Naive thymus-derived CD4-positive, alpha-beta T cell (primary cell): ENCODE measurements around the gene OVCA2. TPM values are rescaled to one million over a fixed set of nuclear protein-coding genes. Genes with fewer than 3 reads are reported as not detected.

Experiments
- ATAC-seq: fragments of 150-1000 bp; cut with Tn5 transposase; 2 replicates; pipeline ENCODE4 v1.10.0; 2021; ENCODE audit warnings: mild to moderate bottlenecking, moderate library complexity
- CTCF ChIA-PET: fragments of 350-600 bp; sonication (Branson Sonifier 250); formaldehyde crosslinking; loops from one replicate; lab custom pipeline; 2021; ENCODE audit warnings: antibody characterized with exemption; lab: Charles Lee
- POLR2A ChIA-PET: fragments of 350-600 bp; sonication (Branson Sonifier 250); formaldehyde crosslinking; loops from one replicate; lab custom pipeline; 2021; ENCODE audit warnings: antibody characterized with exemption, inconsistent platforms; lab: Charles Lee
- DNase-seq, 9 donors: peaks; one replicate each; pipeline versions ENCODE4 v3.0.0 to v3.0.0-alpha.2; 2020 to 2022; ENCODE audit warnings: mixed read lengths in 1 of 9
- H3K27ac ChIP-seq: one replicate; pipeline ENCODE4 v1.7.0; 2013; ENCODE audit warnings: mild to moderate bottlenecking, low read depth, low read length, moderate library complexity
- H3K27me3 ChIP-seq, 2 donors: one replicate each; pipeline ENCODE4 v1.7.0; 2013; ENCODE audit warnings: low read length in 2 of 2, mild to moderate bottlenecking in 2 of 2, moderate library complexity in 2 of 2; ENCODE audit not compliant: control insufficient read depth in 2 of 2, insufficient read depth in 2 of 2
- H3K36me3 ChIP-seq, 3 experiments: 1 replicate in 2 of 3; 2 replicates in 1 of 3; pipeline ENCODE4 v1.7.0; 2013; ENCODE audit warnings: low read length in 3 of 3, mild to moderate bottlenecking in 3 of 3, moderate library complexity in 1 of 3; ENCODE audit not compliant: insufficient read depth in 3 of 3, control insufficient read depth in 2 of 3
- H3K4me1 ChIP-seq, 2 donors: one replicate each; pipeline ENCODE4 v1.7.0; 2013; ENCODE audit warnings: low read length in 2 of 2, mild to moderate bottlenecking in 2 of 2, moderate library complexity in 1 of 2; ENCODE audit not compliant: control insufficient read depth in 2 of 2, insufficient read depth in 2 of 2
- H3K4me3 ChIP-seq: 2 replicates; pipeline ENCODE4 v1.7.0; 2013; ENCODE audit warnings: mild to moderate bottlenecking, low read length
- H3K9me3 ChIP-seq, 3 experiments: 1 replicate in 2 of 3; 2 replicates in 1 of 3; pipeline ENCODE4 v1.7.0; 2013; ENCODE audit warnings: low read length in 3 of 3; ENCODE audit not compliant: control insufficient read depth in 2 of 3
- H3K27ac Mint-ChIP-seq, 9 donors: one replicate each; pipeline ENCODE4 v1.8.0; 2020 to 2022; ENCODE audit warnings: mixed read lengths in 9 of 9, mild to moderate bottlenecking in 8 of 9, moderate library complexity in 5 of 9, inconsistent platforms in 2 of 9
- H3K27me3 Mint-ChIP-seq, 5 donors: one replicate each; pipeline ENCODE4 v1.8.0; 2021 to 2022; ENCODE audit warnings: mixed read lengths in 5 of 5, mild to moderate bottlenecking in 1 of 5
- H3K36me3 Mint-ChIP-seq, 5 donors: one replicate each; pipeline ENCODE4 v1.8.0; 2020 to 2022; ENCODE audit warnings: mixed read lengths in 5 of 5, mild to moderate bottlenecking in 3 of 5, inconsistent platforms in 1 of 5
- H3K4me1 Mint-ChIP-seq, 7 donors: one replicate each; pipeline ENCODE4 v1.8.0; 2020 to 2022; ENCODE audit warnings: mixed read lengths in 7 of 7, mild to moderate bottlenecking in 3 of 7, inconsistent platforms in 1 of 7
- H3K4me3 Mint-ChIP-seq, 10 donors: one replicate each; pipeline ENCODE4 v1.8.0; 2020 to 2022; ENCODE audit warnings: mild to moderate bottlenecking in 10 of 10, mixed read lengths in 10 of 10, moderate library complexity in 6 of 10, inconsistent platforms in 2 of 10
- H3K9me3 Mint-ChIP-seq, 11 donors: one replicate each; pipeline ENCODE4 v1.8.0; 2020 to 2022; ENCODE audit warnings: mixed read lengths in 11 of 11, mild to moderate bottlenecking in 4 of 11, inconsistent platforms in 1 of 11, moderate library complexity in 1 of 11
- intact Hi-C, 2 donors: fragments of 100-400 bp; cut with micrococcal nuclease; formaldehyde crosslinking; loops; one replicate each; pipeline ENCODE4 v1.15.1; 2023
- polyA plus RNA-seq, 2 donors: library from polyadenylated mRNA; unstranded; fragments of 300-500 nt; fragmentation: Illumina TruSeq; gene quantifications; one replicate each; pipeline ENCODE4 v1.2.3, GENCODE V29; 2021
- total RNA-seq, 6 experiments: library from RNA in 5 of 6; stranded (reverse) in 5 of 6; gene quantifications; 1 replicate in 5 of 6; 2 replicates in 1 of 6; pipeline ENCODE4 v1.2.3 and lab custom pipeline; 2021 to 2026

Gene OVCA2
- total and polyA plus RNA-seq, 7 experiments from 2014 or later = 24.5 to 65.5 (median 34.0) TPM

DNA sequence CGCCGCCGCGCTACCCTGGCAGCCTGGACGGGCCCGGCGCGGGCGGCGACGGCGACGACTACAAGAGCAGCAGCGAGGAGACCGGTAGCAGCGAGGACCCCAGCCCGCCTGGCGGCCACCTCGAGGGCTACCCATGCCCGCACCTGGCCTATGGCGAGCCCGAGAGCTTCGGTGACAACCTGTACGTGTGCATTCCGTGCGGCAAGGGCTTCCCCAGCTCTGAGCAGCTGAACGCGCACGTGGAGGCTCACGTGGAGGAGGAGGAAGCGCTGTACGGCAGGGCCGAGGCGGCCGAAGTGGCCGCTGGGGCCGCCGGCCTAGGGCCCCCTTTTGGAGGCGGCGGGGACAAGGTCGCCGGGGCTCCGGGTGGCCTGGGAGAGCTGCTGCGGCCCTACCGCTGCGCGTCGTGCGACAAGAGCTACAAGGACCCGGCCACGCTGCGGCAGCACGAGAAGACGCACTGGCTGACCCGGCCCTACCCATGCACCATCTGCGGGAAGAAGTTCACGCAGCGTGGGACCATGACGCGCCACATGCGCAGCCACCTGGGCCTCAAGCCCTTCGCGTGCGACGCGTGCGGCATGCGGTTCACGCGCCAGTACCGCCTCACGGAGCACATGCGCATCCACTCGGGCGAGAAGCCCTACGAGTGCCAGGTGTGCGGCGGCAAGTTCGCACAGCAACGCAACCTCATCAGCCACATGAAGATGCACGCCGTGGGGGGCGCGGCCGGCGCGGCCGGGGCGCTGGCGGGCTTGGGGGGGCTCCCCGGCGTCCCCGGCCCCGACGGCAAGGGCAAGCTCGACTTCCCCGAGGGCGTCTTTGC, 16.2 kb downstream of the OVCA2 start:
- Mint-ChIP-seq H3K9me3 (no peaks in the 10 kb centered on the region), H3K27me3 (peaks cover 3 to 10% (median 5%) of the 10 kb centered on the region in 5 donors), H3K4me3 (peak overlapping the region in 4 of 10 donors; percentile 37 to 80 (median 48)), H3K4me1 (peaks cover 0 to 41% (median 14%) of the 10 kb centered on the region in 7 donors), H3K27ac (peak overlapping the region in 1 of 9 donors; percentile 73), H3K36me3 (peaks cover 0 to 28% (median 19%) of the 10 kb centered on the region in 5 donors)
- intact Hi-C loops = loop anchor here (1.0 to 2.0 kb wide), 4 partner anchors 15 to 208 kb away; partner anchors contain the start of gene OVCA2 (in 1 of the 2)
- Histone ChIP-seq H3K9me3 (no peaks in the 10 kb centered on the region), H3K27ac (no peak overlapping the region), H3K27me3 (no peaks in the 10 kb centered on the region), H3K36me3 (peaks cover 0 to 27% (median 0%) of the 10 kb centered on the region in 3 experiments), H3K4me1 (peaks cover 16 to 29% of the 10 kb centered on the region in 2 donors), H3K4me3 (no peak overlapping the region)
- ChIA-PET CTCF (interaction anchor here (0.5 to 4.4 kb wide), 11 partner anchors 30 to 374 kb away, joined by 3 to 31 read pairs (median 4); partner anchors contain the start of gene TSR1), POLR2A (interaction anchor here (0.6 to 2.3 kb wide), 5 partner anchors 157 to 244 kb away, joined by 3 to 10 read pairs (median 3); partner anchors contain the start of genes RPA1 and SMYD4)
- DNase-seq (peak in 3 of 9 donors; percentile 16 to 51 (median 44)), ATAC-seq (no peak)

- intact Hi-C loops = loop anchor here in 1 of 2 donors (1.0 kb wide), 2 partner anchors 185 to 207 kb away; no protein-coding TSS in a partner anchor
- H3K27me3 Mint-ChIP-seq = peaks cover 0 to 8% (median 5%) of the 10 kb centered on the region in 5 donors
- ChIA-PET POLR2A (interaction anchor here (0.6 to 2.1 kb wide), 2 partner anchors 156 to 208 kb away, joined by 3 to 7 read pairs; no protein-coding TSS in a partner anchor), CTCF (interaction anchor here (0.5 to 4.4 kb wide), 10 partner anchors 29 to 375 kb away, joined by 3 to 31 read pairs (median 5); partner anchors contain the start of gene TSR1)
- peak overlapping the region in 5 of 10 donors; percentile 27 to 81 (median 42) for H3K4me3 Mint-ChIP-seq
- Histone ChIP-seq H3K4me1 (peaks cover 12 to 22% of the 10 kb centered on the region in 2 donors), H3K9me3 (no peaks in the 10 kb centered on the region), H3K27ac (no peak overlapping the region), H3K27me3 (no peaks in the 10 kb centered on the region), H3K4me3 (no peak overlapping the region), H3K36me3 (peaks cover 0 to 36% (median 0%) of the 10 kb centered on the region in 3 experiments)
- peaks cover 0 to 45% (median 10%) of the 10 kb centered on the region in 7 donors for H3K4me1 Mint-ChIP-seq
- ATAC-seq = peak; percentile 39
- peaks cover 2 to 34% (median 28%) of the 10 kb centered on the region in 5 donors for H3K36me3 Mint-ChIP-seq
- H3K27ac Mint-ChIP-seq = peak overlapping the region in 3 of 9 donors; percentile 34 to 85 (median 52)
- H3K9me3 Mint-ChIP-seq = no peaks in the 10 kb centered on the region
- DNase-seq = peak in 8 of 9 donors; percentile 22 to 84 (median 51)
Observed at GRCh38 chr17:2058586-2059546, 17.0 kb downstream of the OVCA2 start.

GRCh38 chr17:2059547-2060384, 17.9 kb downstream of the OVCA2 start:
- peak overlapping the region in 3 of 9 donors; percentile 34 to 85 (median 52) for H3K27ac Mint-ChIP-seq
- H3K27ac ChIP-seq = no peak overlapping the region
- peaks cover 0 to 45% (median 0%) of the 10 kb centered on the region in 3 experiments for H3K36me3 ChIP-seq
- H3K9me3 Mint-ChIP-seq = no peaks in the 10 kb centered on the region
- intact Hi-C loops = loop anchor here in 1 of 2 donors (5.0 kb wide), 1 partner anchor 113 kb away; no protein-coding TSS in a partner anchor
- ChIA-PET POLR2A (interaction anchor here (0.6 kb wide), 1 partner anchor 148 kb away, joined by 3 read pairs; no protein-coding TSS in a partner anchor), CTCF (interaction anchor here (3.6 to 4.4 kb wide), 2 partner anchors 185 to 224 kb away, joined by 19 to 31 read pairs; no protein-coding TSS in a partner anchor)
- no peaks in the 10 kb centered on the region for H3K9me3 ChIP-seq
- H3K36me3 Mint-ChIP-seq = peaks cover 5 to 43% (median 34%) of the 10 kb centered on the region in 5 donors
- H3K4me3 ChIP-seq = no peak overlapping the region
- DNase-seq = no peak
- peaks cover 0 to 10% (median 5%) of the 10 kb centered on the region in 5 donors for H3K27me3 Mint-ChIP-seq
- peaks cover 0 to 47% (median 6%) of the 10 kb centered on the region in 7 donors for H3K4me1 Mint-ChIP-seq
- no peak for ATAC-seq
- H3K4me1 ChIP-seq = peaks cover 5 to 14% of the 10 kb centered on the region in 2 donors
- H3K4me3 Mint-ChIP-seq = peak overlapping the region in 6 of 10 donors; percentile 10 to 81 (median 40)
- H3K27me3 ChIP-seq = no peaks in the 10 kb centered on the region

- Mint-ChIP-seq H3K4me3 (peak overlapping the region in 1 of 10 donors; percentile 79), H3K36me3 (peaks cover 5 to 46% (median 36%) of the 10 kb centered on the region in 5 donors), H3K27ac (peak overlapping the region in 1 of 9 donors; percentile 85), H3K9me3 (no peaks in the 10 kb centered on the region), H3K4me1 (peaks cover 0 to 51% (median 6%) of the 10 kb centered on the region in 7 donors), H3K27me3 (peaks cover 0 to 10% (median 5%) of the 10 kb centered on the region in 5 donors)
- Histone ChIP-seq H3K27ac (no peak overlapping the region), H3K4me3 (no peak overlapping the region), H3K36me3 (peaks cover 0 to 50% (median 0%) of the 10 kb centered on the region in 3 experiments), H3K27me3 (no peaks in the 10 kb centered on the region), H3K4me1 (peaks cover 5 to 14% of the 10 kb centered on the region in 2 donors), H3K9me3 (no peaks in the 10 kb centered on the region)
- ATAC-seq = no peak
- DNase-seq = no peak
- ChIA-PET POLR2A (interaction anchor here (0.6 kb wide), 1 partner anchor 147 kb away, joined by 3 read pairs; no protein-coding TSS in a partner anchor), CTCF (interaction anchor here (3.6 to 4.4 kb wide), 2 partner anchors 184 to 223 kb away, joined by 19 to 31 read pairs; no protein-coding TSS in a partner anchor)
- intact Hi-C loops = loop anchor here in 1 of 2 donors (5.0 kb wide), 1 partner anchor 112 kb away; no protein-coding TSS in a partner anchor
Observed at GRCh38 chr17:2060385-2060658, 18.5 kb downstream of the OVCA2 start.
